ENCODE results near the gene ASB18.
A peak's percentile ranks its signal among the peaks of the same experiment; 100 is the strongest.

Gene ASB18

GRCh38 chr2:236215761-236216333, 48.4 kb downstream of the ASB18 start:
- POLR2A ChIA-PET (ENCODE audit: low non-redundant PET) = no interaction called here
- DNase-seq (ENCODE audit: low spot score) = no peak
- H3K27ac ChIP-seq = no peak overlapping the region
- no peak for TF ChIP-seq CTCF (conservative IDR thresholded peaks at IDR 0.05; ENCODE audit: low read depth)
- CTCF ChIA-PET = no interaction called here

GRCh38 chr2:236215196-236215595, 49.0 kb downstream of the ASB18 start:
- no peak overlapping the region for H3K27ac ChIP-seq
- DNase-seq (ENCODE audit: low spot score) = peak; percentile 20
- ChIA-PET POLR2A (ENCODE audit: low non-redundant PET) (no interaction called here), CTCF (interaction anchor here (0.7 kb wide), 1 partner anchor 847 kb away, joined by 4 read pairs; no protein-coding TSS in a partner anchor)
- no peak for TF ChIP-seq CTCF (conservative IDR thresholded peaks at IDR 0.05; ENCODE audit: low read depth)

- TF ChIP-seq CTCF (conservative IDR thresholded peaks at IDR 0.05; ENCODE audit: low read depth) = no peak
- DNase-seq (ENCODE audit: low spot score) = no peak
- H3K27ac ChIP-seq = no peak overlapping the region
- ChIA-PET POLR2A (ENCODE audit: low non-redundant PET) (no interaction called here), CTCF (interaction anchor here (0.7 kb wide), 1 partner anchor 847 kb away, joined by 4 read pairs; no protein-coding TSS in a partner anchor)
These were observed 49.7 kb downstream of the ASB18 start for GRCh38 chr2:236214376-236214995.

- ChIA-PET CTCF (no interaction called here), POLR2A (ENCODE audit: low non-redundant PET) (no interaction called here)
- no peak for DNase-seq (ENCODE audit: low spot score)
- no peak overlapping the region for H3K27ac ChIP-seq
- TF ChIP-seq CTCF (conservative IDR thresholded peaks at IDR 0.05; ENCODE audit: low read depth) = no peak
These were observed 52.9 kb downstream of the ASB18 start for GRCh38 chr2:236211296-236211695.

GRCh38 chr2:236210536-236210935, 53.7 kb downstream of the ASB18 start:
- POLR2A ChIA-PET (ENCODE audit: low non-redundant PET) = no interaction called here
- CTCF ChIA-PET = no interaction called here
- DNase-seq (ENCODE audit: low spot score) = no peak
- no peak overlapping the region for H3K27ac ChIP-seq
- no peak for TF ChIP-seq CTCF (conservative IDR thresholded peaks at IDR 0.05; ENCODE audit: low read depth)

- CTCF ChIA-PET = no interaction called here
- POLR2A ChIA-PET (ENCODE audit: low non-redundant PET) = no interaction called here
- H3K27ac ChIP-seq = no peak overlapping the region
- no peak for DNase-seq (ENCODE audit: low spot score)
- TF ChIP-seq CTCF (conservative IDR thresholded peaks at IDR 0.05; ENCODE audit: low read depth) = no peak
These were observed 54.2 kb downstream of the ASB18 start for GRCh38 chr2:236209996-236210395.

Measured in RWPE1 (cell line).